ENCODE data around the gene NFATC2.

- no peak for TF ChIP-seq CTCF (IDR thresholded peaks at IDR 0.05; ENCODE audit: insufficient read depth, low read length, poor library complexity, severe bottlenecking)
- TF ChIP-seq EZH2phosphoT487 (conservative IDR thresholded peaks at IDR 0.05; ENCODE audit: low read length), result no peak
Observed at GRCh38 chr20:51586005-51586440, 43.5 kb upstream of the NFATC2 start.

Data from SU-DHL-6 (cell line).